PC-9 (cell line): ENCODE results near the gene ACTN3.

ENCODE experiments used
- CTCF ChIP-seq: fragments of 200-600 bp; sonication (generic); conservative IDR thresholded peaks from 2 replicates; pipeline ENCODE4 v1.6.1; 2017; ENCODE audit warnings: mixed run types, antibody characterized with exemption, mild to moderate bottlenecking, moderate library complexity
- EZH2 ChIP-seq: fragments of 200-600 bp; sonication (generic); IDR thresholded peaks from 2 replicates; pipeline ENCODE4 v1.8.0; 2017; ENCODE audit warnings: antibody characterized with exemption, low read depth

GRCh38 chr11:66548774-66549630 lies 2.3 kb downstream of the ACTN3 start:
- TF ChIP-seq CTCF (no peak), EZH2 (no peak)
